Measurements from ENCODE around the gene COL20A1. TPM values are rescaled to one million over a fixed set of nuclear protein-coding genes. Genes with fewer than 3 reads are reported as not detected.

Gene COL20A1
- total RNA-seq, 1 donor from 2014 or later, result not detected

DNA sequence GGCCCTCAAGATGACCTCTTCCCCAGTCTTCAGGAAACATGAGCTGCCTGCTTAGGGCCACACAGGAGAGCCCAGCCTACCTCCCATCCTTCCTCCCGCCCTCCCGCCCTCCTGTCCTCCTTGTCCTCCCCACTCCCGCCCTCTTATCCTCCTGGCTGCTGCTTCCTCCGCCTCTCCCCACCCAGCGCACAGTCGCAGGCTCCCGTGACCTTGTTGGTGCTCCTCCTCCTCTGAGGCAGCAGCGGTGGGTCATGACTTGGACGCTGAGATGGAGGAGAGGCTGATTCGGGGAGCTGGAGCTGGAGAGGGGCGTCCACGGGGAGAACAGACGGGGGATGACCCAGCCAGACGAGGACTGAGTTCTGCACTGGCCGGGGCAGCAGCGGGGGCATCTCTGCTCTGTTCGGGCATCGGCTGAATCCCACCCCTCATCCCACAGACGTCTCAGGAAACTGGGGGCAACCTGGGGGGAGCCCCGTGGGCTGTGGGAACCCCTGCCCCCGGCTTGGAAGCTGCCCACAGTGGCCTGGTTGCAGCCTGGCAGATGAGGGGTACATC, 35.8 kb downstream of the COL20A1 start:
- no peaks in the 10 kb centered on the region for H3K27me3 ChIP-seq
- TF ChIP-seq POLR2A (IDR thresholded peaks at IDR 0.05), result no peak
- TF ChIP-seq, protein P1, sequence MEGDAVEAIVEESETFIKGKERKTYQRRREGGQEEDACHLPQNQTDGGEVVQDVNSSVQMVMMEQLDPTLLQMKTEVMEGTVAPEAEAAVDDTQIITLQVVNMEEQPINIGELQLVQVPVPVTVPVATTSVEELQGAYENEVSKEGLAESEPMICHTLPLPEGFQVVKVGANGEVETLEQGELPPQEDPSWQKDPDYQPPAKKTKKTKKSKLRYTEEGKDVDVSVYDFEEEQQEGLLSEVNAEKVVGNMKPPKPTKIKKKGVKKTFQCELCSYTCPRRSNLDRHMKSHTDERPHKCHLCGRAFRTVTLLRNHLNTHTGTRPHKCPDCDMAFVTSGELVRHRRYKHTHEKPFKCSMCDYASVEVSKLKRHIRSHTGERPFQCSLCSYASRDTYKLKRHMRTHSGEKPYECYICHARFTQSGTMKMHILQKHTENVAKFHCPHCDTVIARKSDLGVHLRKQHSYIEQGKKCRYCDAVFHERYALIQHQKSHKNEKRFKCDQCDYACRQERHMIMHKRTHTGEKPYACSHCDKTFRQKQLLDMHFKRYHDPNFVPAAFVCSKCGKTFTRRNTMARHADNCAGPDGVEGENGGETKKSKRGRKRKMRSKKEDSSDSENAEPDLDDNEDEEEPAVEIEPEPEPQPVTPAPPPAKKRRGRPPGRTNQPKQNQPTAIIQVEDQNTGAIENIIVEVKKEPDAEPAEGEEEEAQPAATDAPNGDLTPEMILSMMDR (IDR thresholded peaks at IDR 0.05), result no peak

DNA sequence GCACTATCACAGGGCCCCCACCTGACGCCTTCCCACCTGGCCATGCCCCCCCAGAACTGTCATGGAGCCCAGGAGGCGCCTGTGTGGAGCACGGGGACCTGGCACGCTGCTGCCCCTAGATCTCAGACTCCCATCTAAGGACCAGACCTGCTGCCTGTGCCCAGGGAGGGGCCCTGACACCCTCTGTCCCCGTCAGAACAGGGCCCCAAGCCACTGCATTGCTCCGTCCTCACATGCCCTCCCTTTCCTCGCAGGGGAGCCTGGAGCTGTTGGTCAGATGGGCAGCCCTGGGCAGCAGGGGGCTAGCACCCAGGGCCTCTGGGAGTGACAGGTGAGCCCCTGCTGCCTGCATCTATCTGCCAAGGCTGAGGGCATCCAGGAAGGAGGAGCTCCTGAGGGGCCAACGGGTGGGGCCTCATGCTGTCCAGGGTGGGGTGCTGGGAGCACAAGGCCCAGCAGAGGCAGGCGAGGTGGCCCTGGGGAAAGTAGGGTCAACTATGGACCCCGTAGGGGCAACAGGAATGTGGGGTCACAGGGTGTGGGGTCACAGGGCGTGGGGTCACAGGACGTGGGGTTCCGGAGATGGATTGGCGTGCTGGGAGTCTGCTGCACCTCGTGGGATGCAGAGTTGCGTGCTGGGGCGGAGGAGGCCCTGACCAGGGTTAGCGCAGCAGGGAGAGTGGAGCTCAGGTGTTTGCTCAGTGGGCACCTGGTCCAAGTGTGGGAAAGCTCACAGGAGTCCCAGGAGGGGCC, 36.5 kb downstream of the COL20A1 start:
- DNase-seq (ENCODE audit: extremely low spot score in 2 of 2), result no peak
- H3K27me3 ChIP-seq, result no peaks in the 10 kb centered on the region
- H3K36me3 ChIP-seq, result no peaks in the 10 kb centered on the region
- H3K4me1 ChIP-seq, result no peaks in the 10 kb centered on the region
- intact Hi-C loops (cut with DNase I), result no loop called here
- H3K9me3 ChIP-seq, result no peaks in the 10 kb centered on the region
- no peak overlapping the region for H3K4me3 ChIP-seq
- TF ChIP-seq, protein P1 (IDR thresholded peaks at IDR 0.05), result no peak
- TF ChIP-seq POLR2AphosphoS5 (IDR thresholded peaks at IDR 0.05; ENCODE audit: insufficient read depth in 1 of 2, low read depth in 1 of 2), result no peak
- no peak for TF ChIP-seq POLR2A (IDR thresholded peaks at IDR 0.05)
- H3K27ac ChIP-seq, result no peak overlapping the region

More for the DNA sequence above, 35.8 kb downstream of the COL20A1 start:
- Histone ChIP-seq H3K36me3 (no peaks in the 10 kb centered on the region), H3K4me1 (no peaks in the 10 kb centered on the region), H3K9me3 (no peaks in the 10 kb centered on the region), H3K4me3 (no peak overlapping the region), H3K27ac (no peak overlapping the region)
- intact Hi-C loops (cut with DNase I), result no loop called here
- no peak for DNase-seq (ENCODE audit: extremely low spot score in 2 of 2)

DNA sequence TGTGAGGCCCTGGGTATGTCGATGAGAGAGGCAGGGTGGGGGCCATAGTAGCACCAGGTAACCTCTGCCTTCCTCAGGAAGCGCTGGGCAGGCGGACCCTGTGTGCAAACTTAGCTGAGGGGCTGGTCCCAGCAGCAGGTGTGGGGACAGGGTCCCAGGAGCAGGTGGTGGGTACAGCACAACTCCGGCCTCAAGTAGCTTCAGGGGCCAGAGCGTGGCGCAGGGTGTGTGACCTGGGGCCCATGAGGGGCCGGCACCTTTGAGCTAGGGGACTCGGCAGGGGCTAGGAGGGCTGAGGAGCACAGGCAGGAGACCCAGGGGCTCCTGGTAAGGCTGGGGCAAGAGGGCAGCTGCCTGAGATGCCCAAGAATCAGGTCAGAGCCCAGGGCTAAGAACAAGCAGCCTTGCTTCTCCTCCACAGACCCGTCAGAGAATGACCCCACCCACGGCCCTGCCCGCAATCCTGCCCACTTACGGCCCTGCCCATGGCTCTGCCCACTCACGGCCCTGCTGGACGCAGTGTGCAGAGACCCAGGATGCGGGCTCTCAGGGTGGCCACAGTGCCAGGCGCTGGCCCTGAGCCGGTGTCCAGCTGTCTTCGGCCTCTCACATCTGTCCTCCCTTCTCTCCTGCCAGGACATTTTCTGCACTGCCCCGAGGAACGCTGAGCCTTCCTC, 37.2 kb downstream of the COL20A1 start:
- no peaks in the 10 kb centered on the region for H3K9me3 ChIP-seq
- no peaks in the 10 kb centered on the region for H3K27me3 ChIP-seq
- TF ChIP-seq, protein P1 (IDR thresholded peaks at IDR 0.05), result no peak
- no peak for TF ChIP-seq POLR2AphosphoS5 (IDR thresholded peaks at IDR 0.05; ENCODE audit: insufficient read depth in 1 of 2, low read depth in 1 of 2)
- no peak for TF ChIP-seq POLR2A (IDR thresholded peaks at IDR 0.05)
- intact Hi-C loops (cut with DNase I), result no loop called here
- no peak overlapping the region for H3K4me3 ChIP-seq
- no peaks in the 10 kb centered on the region for H3K4me1 ChIP-seq
- no peak overlapping the region for H3K27ac ChIP-seq
- H3K36me3 ChIP-seq, result no peaks in the 10 kb centered on the region
- DNase-seq (ENCODE audit: extremely low spot score in 2 of 2), result no peak

DNA sequence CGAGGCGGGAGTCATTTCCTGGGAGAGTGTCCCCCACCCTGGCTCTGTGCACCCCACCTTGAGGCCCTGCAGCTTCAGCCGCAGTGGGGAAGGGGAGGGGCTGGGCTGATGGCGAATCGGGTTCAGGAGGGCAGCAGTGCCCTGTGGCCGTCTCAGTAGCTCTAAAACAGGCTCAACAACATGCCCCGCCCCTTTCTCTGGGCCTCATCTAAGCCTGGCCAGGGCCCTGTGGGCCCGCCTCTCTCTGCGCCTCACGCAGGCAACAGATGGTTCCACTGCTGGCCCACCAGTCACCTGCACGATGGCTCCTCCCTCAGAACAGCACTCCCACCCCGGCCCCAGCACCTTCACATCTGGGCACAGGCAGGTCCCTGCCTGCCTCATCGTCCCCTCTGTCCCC, 38.0 kb downstream of the COL20A1 start:
- intact Hi-C loops (cut with DNase I), result no loop called here
- H3K36me3 ChIP-seq, result no peaks in the 10 kb centered on the region
- H3K27ac ChIP-seq, result no peak overlapping the region
- H3K4me1 ChIP-seq, result no peaks in the 10 kb centered on the region
- TF ChIP-seq, protein P1 (IDR thresholded peaks at IDR 0.05), result no peak
- TF ChIP-seq POLR2AphosphoS5 (IDR thresholded peaks at IDR 0.05; ENCODE audit: insufficient read depth in 1 of 2, low read depth in 1 of 2) (no peak), POLR2A (IDR thresholded peaks at IDR 0.05) (no peak)
- no peaks in the 10 kb centered on the region for H3K27me3 ChIP-seq
- DNase-seq (ENCODE audit: extremely low spot score in 2 of 2), result no peak
- no peaks in the 10 kb centered on the region for H3K9me3 ChIP-seq
- no peak overlapping the region for H3K4me3 ChIP-seq

Measured in vagina (tissue), 2 donors.